ENCODE data around the gene C16orf86. TPM values are rescaled to one million over a fixed set of nuclear protein-coding genes. Genes with fewer than 3 reads are reported as not detected.

C16orf86 gene
- total and polyA plus RNA-seq, 7 donors: 2.6 to 7.3 (median 5.6) TPM

DNA sequence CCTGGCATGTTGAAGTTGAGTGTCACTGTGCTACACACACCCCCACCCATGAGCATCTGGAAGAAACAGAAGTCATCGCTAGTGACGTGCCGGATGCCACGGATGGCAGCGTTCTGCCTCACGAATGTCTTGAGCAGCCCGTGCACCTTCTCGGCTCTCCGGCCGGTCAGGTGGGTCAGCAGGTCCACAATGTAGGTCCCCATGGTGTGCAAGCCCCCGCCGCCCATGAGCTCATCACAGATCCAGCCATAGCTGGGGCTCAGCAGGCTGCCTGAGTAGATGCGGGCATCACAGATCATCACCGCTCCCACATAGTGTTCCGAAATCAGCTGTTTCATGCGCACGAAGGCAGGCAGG is 8.9 kb downstream of the C16orf86 start:
- Histone ChIP-seq H3K27me3 (ENCODE audit: insufficient read depth in 3 of 3, low read length in 2 of 3) (no peaks in the 10 kb centered on the region), H3K4me3 (no peak overlapping the region), H3K36me3 (ENCODE audit: insufficient read depth in 1 of 2, low read depth in 1 of 2) (peaks cover 0 to 14% of the 10 kb centered on the region in 2 donors), H3K4me1 (peaks cover 14% of the 10 kb centered on the region), H3K9me3 (no peaks in the 10 kb centered on the region), H3K27ac (no peak overlapping the region)
- TF ChIP-seq, protein P1, sequence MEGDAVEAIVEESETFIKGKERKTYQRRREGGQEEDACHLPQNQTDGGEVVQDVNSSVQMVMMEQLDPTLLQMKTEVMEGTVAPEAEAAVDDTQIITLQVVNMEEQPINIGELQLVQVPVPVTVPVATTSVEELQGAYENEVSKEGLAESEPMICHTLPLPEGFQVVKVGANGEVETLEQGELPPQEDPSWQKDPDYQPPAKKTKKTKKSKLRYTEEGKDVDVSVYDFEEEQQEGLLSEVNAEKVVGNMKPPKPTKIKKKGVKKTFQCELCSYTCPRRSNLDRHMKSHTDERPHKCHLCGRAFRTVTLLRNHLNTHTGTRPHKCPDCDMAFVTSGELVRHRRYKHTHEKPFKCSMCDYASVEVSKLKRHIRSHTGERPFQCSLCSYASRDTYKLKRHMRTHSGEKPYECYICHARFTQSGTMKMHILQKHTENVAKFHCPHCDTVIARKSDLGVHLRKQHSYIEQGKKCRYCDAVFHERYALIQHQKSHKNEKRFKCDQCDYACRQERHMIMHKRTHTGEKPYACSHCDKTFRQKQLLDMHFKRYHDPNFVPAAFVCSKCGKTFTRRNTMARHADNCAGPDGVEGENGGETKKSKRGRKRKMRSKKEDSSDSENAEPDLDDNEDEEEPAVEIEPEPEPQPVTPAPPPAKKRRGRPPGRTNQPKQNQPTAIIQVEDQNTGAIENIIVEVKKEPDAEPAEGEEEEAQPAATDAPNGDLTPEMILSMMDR (IDR thresholded peaks at IDR 0.05): no peak
- intact Hi-C loops (cut with DNase I): loop anchor here (10.0 kb wide), 3 partner anchors 249 to 369 kb away; partner anchors contain the start of genes DDX28 (in 1 of the 2) and DUS2 (in 1 of the 2)
- WGBS, 3 donors: 94 to 99% (median 97%) methylated on average over 17 of the region's 17 CpGs
- DNase-seq (no peak), ATAC-seq (no peak)

DNA sequence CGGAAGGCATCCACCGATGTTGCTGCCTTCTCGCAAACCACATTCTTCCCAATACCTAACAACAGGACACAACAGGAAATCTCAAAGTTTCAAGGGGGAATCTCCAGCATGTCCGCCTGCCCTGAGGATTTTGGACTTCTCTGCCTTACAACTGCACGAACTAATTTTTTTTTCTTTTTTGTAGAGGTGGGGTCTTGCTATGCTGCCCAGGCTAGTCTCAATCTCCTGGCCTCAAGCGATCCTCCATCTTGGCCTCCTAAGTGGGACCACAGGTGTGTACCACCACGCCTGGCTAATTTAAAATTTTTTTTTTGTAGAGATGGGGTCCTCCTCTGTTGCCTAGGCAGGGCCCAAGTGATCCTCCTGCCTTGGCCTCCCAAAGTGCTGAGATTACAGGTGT is 9.4 kb downstream of the C16orf86 start:
- H3K9me3 ChIP-seq: no peaks in the 10 kb centered on the region
- H3K4me3 ChIP-seq: no peak overlapping the region
- no peak for DNase-seq
- intact Hi-C loops (cut with DNase I): loop anchor here (10.0 kb wide), 3 partner anchors 249 to 369 kb away; partner anchors contain the start of genes DDX28 (in 1 of the 2) and DUS2 (in 1 of the 2)
- H3K4me1 ChIP-seq: peaks cover 14% of the 10 kb centered on the region
- H3K27ac ChIP-seq: no peak overlapping the region
- WGBS, 3 donors: 95 to 97% (median 97%) methylated on average over 7 of the region's 7 CpGs
- H3K36me3 ChIP-seq (ENCODE audit: insufficient read depth in 1 of 2, low read depth in 1 of 2): peaks cover 0 to 15% of the 10 kb centered on the region in 2 donors
- TF ChIP-seq, protein P1 (IDR thresholded peaks at IDR 0.05): no peak
- ATAC-seq: no peak
- H3K27me3 ChIP-seq (ENCODE audit: insufficient read depth in 3 of 3, low read length in 2 of 3): no peaks in the 10 kb centered on the region

DNA sequence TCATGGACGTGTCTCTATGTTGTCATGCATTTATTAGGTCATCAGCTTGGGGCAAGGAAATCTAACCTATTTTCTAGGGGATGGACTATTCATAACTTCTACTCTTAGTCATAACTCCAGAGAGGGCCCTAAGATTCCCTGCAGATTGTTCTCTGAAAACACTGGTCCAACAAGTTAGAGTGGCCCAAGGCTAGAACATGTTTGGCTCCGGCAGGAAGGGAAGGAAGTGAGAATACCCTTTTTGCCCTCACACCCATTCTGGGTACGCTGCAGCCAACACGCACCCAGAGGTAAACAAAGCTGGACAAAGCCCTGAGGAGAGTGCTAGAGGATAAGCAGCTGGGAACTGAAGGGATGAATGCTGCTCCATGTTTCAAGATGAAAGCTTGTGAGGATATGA is 9.9 kb downstream of the C16orf86 start:
- H3K4me3 ChIP-seq: no peak overlapping the region
- H3K27me3 ChIP-seq (ENCODE audit: insufficient read depth in 3 of 3, low read length in 2 of 3): no peaks in the 10 kb centered on the region
- peaks cover 0 to 19% of the 10 kb centered on the region in 2 donors for H3K36me3 ChIP-seq (ENCODE audit: insufficient read depth in 1 of 2, low read depth in 1 of 2)
- no peak overlapping the region for H3K27ac ChIP-seq
- ATAC-seq: no peak
- no peak for DNase-seq
- WGBS, 3 donors: 73 to 84% (median 79%) methylated on average over 4 of the region's 4 CpGs
- TF ChIP-seq, protein P1 (IDR thresholded peaks at IDR 0.05): no peak
- intact Hi-C loops (cut with DNase I): loop anchor here (10.0 kb wide), 3 partner anchors 248 to 368 kb away; partner anchors contain the start of genes DDX28 (in 1 of the 2) and DUS2 (in 1 of the 2)
- peaks cover 14% of the 10 kb centered on the region for H3K4me1 ChIP-seq
- no peaks in the 10 kb centered on the region for H3K9me3 ChIP-seq

DNA sequence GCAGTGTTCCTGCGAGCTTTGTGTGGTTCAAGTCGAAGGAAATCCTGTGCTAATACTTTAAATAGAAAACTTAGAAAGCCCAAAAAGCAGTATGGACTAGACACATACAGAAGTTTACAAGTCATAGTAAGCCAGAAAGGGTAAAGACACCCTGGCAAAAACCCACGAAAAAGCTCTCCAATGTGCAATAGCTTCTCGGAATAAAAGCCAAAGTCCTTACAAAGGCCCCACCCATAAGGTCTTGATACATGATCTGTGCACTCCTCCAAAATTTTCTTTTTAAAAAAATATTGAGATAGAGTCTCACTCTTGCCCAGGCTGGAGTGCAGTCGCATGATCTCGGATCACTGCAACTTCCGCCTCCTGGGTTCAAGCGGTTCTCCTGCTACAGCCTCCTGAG is 10.3 kb downstream of the C16orf86 start:
- DNase-seq (no peak), ATAC-seq (no peak)
- peaks cover 0 to 20% of the 10 kb centered on the region in 2 donors for H3K36me3 ChIP-seq (ENCODE audit: insufficient read depth in 1 of 2, low read depth in 1 of 2)
- 72 to 82% (median 74%) methylated on average over 8 of the region's 8 CpGs for WGBS, 3 donors
- H3K4me3 ChIP-seq: no peak overlapping the region
- intact Hi-C loops (cut with DNase I): loop anchor here (10.0 kb wide), 3 partner anchors 248 to 368 kb away; partner anchors contain the start of genes DDX28 (in 1 of the 2) and DUS2 (in 1 of the 2)
- TF ChIP-seq, protein P1 (IDR thresholded peaks at IDR 0.05): no peak
- no peak overlapping the region for H3K27ac ChIP-seq
- no peaks in the 10 kb centered on the region for H3K27me3 ChIP-seq (ENCODE audit: insufficient read depth in 3 of 3, low read length in 2 of 3)
- H3K9me3 ChIP-seq: no peaks in the 10 kb centered on the region
- H3K4me1 ChIP-seq: peaks cover 14% of the 10 kb centered on the region

DNA sequence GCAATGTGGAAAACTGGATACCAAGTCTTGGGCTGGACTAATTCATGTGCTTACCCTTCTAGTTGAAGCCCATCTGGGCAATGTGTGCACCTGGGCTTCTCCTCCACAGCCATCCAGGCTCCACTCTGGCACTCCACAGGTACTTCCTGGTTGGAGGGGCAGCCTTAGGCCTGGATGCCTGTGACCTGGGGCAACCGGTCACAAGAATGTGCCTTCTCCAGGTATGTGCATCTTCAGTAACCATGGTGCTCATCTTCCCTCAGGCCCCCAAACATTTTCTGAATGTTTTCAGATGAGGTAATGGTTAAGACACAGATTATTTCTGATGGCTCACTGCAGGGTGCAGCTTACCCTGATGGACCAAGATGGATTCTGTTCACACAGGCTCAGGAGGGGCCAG is 11.1 kb downstream of the C16orf86 start:
- no peaks in the 10 kb centered on the region for H3K9me3 ChIP-seq
- no peak overlapping the region for H3K27ac ChIP-seq
- DNase-seq (no peak), ATAC-seq (no peak)
- TF ChIP-seq, protein P1 (IDR thresholded peaks at IDR 0.05): no peak
- 94 to 100% (median 100%) methylated on average over 1 of the region's 1 CpG for WGBS, 3 donors
- H3K36me3 ChIP-seq (ENCODE audit: insufficient read depth in 1 of 2, low read depth in 1 of 2): peaks cover 0 to 22% of the 10 kb centered on the region in 2 donors
- no peak overlapping the region for H3K4me3 ChIP-seq
- intact Hi-C loops (cut with DNase I): loop anchor here (10.0 kb wide), 3 partner anchors 247 to 367 kb away; partner anchors contain the start of genes DDX28 (in 1 of the 2) and DUS2 (in 1 of the 2)
- no peaks in the 10 kb centered on the region for H3K27me3 ChIP-seq (ENCODE audit: insufficient read depth in 3 of 3, low read length in 2 of 3)
- peaks cover 14% of the 10 kb centered on the region for H3K4me1 ChIP-seq
